ENCODE data around the gene NXF3.
"Not testable (repeated sequence)": the region's sequence is repeated elsewhere in the genome, so short reads cannot be mapped to it uniquely, and the experiment has no call there.

The NXF3 gene

DNA sequence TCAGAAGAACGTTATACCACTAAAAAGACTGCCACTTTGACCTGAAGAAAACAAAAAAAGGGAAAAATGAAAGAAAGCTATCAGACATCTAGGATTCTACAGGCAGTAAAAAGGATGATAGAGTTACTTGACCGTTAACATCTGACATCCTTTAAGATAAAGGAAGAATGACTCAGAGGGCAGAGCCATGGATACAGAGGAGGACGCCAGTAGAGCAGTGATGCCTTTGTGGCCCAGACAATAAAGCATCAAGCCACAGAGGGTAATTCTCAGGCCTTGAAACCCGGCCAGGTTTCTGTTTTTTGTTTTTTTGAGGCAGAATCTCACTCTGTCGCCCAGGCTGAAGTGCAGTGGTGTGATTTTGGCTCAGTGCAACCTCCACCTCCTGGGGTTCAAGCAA lies 19.5 kb downstream of the NXF3 start:
- H3K27ac Mint-ChIP-seq: no peak overlapping the region
- intact Hi-C loops (cut with micrococcal nuclease): no loop called here
- no peaks in the 10 kb centered on the region for H3K36me3 Mint-ChIP-seq (ENCODE audit: low read depth)
- no peaks in the 10 kb centered on the region for H3K4me1 Mint-ChIP-seq (ENCODE audit: low read depth)
- no peak overlapping the region for H3K4me3 Mint-ChIP-seq
- no peaks in the 10 kb centered on the region for H3K9me3 Mint-ChIP-seq
- H3K27me3 Mint-ChIP-seq: no peaks in the 10 kb centered on the region

DNA sequence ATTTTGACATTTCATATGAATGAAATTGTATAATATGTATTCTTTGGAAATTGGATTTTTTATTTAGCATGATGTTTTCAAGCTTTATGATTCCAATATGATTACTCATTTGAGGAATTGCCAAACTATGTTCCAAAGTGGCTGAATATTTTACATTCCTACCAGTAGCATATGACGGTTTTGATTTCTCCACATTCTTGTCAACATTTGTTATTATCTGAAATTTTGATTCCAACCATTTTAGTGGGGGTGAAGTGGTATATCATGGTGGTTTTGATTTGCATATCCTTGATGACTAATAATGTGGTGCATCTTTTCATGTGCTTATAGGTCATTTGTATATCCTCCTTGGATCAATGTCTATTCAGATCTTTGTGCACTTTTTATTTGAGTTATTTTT lies 26.3 kb downstream of the NXF3 start:
- intact Hi-C loops (cut with micrococcal nuclease): no loop called here
- H3K36me3 Mint-ChIP-seq (ENCODE audit: low read depth): no peaks in the 10 kb centered on the region
- H3K4me3 Mint-ChIP-seq: no peak overlapping the region
- no peaks in the 10 kb centered on the region for H3K9me3 Mint-ChIP-seq
- peaks cover 23% of the 10 kb centered on the region for H3K27me3 Mint-ChIP-seq
- H3K4me1 Mint-ChIP-seq (ENCODE audit: low read depth): peaks cover 10% of the 10 kb centered on the region
- H3K27ac Mint-ChIP-seq: no peak overlapping the region

DNA sequence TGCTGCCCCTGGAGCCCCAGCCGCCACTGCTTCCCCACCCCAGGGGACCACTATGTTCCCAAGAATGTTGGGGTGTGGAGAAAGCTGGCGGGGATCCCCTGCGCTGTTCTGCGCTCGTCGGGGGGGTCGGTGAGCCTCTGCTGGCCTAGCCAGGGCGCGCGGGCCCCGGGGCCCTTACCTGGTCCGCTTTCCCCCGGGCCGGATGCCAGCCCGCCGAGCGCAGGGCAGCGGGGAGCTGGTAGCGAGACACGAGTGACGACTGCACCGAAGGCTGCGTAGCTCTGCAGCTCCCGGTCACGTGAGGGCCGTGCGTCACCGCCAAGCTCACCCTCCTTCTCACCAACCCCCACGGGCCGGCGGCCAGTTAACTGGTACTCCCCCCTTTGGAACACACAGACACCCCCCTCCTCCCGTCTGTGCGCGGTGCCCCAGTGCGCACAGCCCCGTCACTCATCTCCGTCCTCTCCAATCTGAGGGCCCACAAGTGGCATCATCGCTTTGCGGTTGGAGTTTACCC lies 29.0 kb downstream of the NXF3 start, which contains the start of gene BEX1:
BEX1 (minus strand) TSS at position 254 of the 517 bp plus-strand sequence. CDS start 897 bp downstream, outside the sequence.
- peak within 1 kb of the TSS; percentile 45 for H3K4me3 Mint-ChIP-seq
- peaks cover 23% of the 10 kb centered on the region for H3K27me3 Mint-ChIP-seq
- intact Hi-C loops (cut with micrococcal nuclease): no loop called here
- no peaks in the 10 kb centered on the region for H3K36me3 Mint-ChIP-seq (ENCODE audit: low read depth)
- peaks cover 10% of the 10 kb centered on the region for H3K4me1 Mint-ChIP-seq (ENCODE audit: low read depth)
- no peak within 1 kb of the TSS for H3K27ac Mint-ChIP-seq
- no peaks in the 10 kb centered on the region for H3K9me3 Mint-ChIP-seq

DNA sequence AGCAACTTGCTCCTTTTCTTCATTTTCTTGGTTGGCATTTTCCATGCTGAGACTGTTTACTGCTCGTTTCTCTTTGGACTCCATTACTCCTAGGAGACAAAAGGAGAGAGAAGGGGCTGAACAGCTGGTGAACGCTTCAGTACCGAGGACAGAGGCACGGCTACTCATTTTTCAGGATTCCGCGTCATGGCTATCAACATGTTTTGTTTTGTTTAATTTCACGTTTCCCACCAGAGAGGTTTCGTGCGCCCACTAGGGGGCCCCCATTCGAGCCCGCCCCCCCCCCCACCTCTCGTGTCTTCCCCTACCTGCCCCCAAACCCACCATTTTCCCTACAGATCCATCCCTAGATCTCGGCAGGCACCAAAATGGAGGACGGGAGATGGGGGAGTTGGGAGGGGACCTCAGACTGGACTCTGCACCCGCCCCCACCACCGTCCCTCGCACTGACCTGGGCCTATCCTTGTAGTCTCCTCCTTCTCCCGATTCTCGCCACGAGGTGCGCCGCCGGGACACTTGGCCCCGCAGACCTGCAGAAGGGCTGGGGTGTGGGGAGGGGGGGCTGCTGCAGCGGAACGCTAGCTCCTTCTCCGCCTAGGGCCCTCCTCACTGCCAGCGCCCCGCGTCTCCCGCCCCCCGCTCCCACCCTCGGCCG lies 29.6 kb downstream of the NXF3 start:
- Mint-ChIP-seq H3K27me3 (peaks cover 23% of the 10 kb centered on the region), H3K9me3 (no peaks in the 10 kb centered on the region), H3K36me3 (ENCODE audit: low read depth) (no peaks in the 10 kb centered on the region), H3K4me1 (ENCODE audit: low read depth) (peaks cover 10% of the 10 kb centered on the region), H3K27ac (no peak overlapping the region), H3K4me3 (peak overlapping the region; percentile 45)
- intact Hi-C loops (cut with micrococcal nuclease): no loop called here

DNA sequence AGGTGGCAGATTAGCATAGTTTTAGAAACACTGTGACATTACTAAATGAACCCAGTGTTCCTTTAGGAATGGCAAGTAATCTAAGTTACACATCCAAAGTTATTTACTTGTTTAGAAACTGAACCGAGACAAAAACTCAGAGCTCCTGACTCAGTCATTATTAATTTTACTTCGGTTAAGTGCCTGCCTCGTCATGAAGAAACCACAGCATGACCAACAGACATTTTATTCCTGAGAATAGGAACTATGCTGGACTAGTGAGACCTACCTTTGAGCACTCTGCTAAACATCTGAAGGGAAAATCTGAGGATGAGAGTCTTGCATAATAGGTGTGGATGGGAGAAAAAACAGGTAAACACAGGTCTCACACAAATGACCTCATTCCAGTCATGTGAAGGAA lies 31.5 kb downstream of the NXF3 start:
- no peaks in the 10 kb centered on the region for H3K36me3 Mint-ChIP-seq (ENCODE audit: low read depth)
- intact Hi-C loops (cut with micrococcal nuclease): no loop called here
- peaks cover 23% of the 10 kb centered on the region for H3K27me3 Mint-ChIP-seq
- no peak overlapping the region for H3K27ac Mint-ChIP-seq
- peaks cover 10% of the 10 kb centered on the region for H3K4me1 Mint-ChIP-seq (ENCODE audit: low read depth)
- H3K4me3 Mint-ChIP-seq: no peak overlapping the region
- H3K9me3 Mint-ChIP-seq: no peaks in the 10 kb centered on the region

DNA sequence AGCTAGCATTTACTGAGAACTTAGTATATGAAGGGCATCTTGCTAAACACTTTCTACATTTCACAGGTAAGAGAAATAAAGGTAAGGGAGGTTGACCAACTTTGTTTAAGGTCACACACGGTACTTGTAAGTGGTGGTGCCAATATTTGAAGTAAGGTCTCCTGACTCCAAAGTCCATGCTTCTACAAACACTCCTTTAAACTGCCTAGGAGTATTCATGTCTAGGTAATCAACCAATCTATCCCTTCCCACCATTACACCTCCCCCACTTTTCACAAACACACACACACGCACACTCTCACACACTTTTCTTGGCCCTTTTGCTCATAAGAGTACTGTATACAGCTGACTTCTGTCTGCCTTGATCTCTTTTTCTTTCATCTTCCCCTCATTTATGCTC lies 36.0 kb downstream of the NXF3 start:
- H3K9me3 Mint-ChIP-seq: no peaks in the 10 kb centered on the region
- no peak overlapping the region for H3K27ac Mint-ChIP-seq
- H3K4me3 Mint-ChIP-seq: no peak overlapping the region
- no peaks in the 10 kb centered on the region for H3K27me3 Mint-ChIP-seq
- intact Hi-C loops (cut with micrococcal nuclease): no loop called here
- H3K4me1 Mint-ChIP-seq (ENCODE audit: low read depth): no peaks in the 10 kb centered on the region
- H3K36me3 Mint-ChIP-seq (ENCODE audit: low read depth): no peaks in the 10 kb centered on the region

DNA sequence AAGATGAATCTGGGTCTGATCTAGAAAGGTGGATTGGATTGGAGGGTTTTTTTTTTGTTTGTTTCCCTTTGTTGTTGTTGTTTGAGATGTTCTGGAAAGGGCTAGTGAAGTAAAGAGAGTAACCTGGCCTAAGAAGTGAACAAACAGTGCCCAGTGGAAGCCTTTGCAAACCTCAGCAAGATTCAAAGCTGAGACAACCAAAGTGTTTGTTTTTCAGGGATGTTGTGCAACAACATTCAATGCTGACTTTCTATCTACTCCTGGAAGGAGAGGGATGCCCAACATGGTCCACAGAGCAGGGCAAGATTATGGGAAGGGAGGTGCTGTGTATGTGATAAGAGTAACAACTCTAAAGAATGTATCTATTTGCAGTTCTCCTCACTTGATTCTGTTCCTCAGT lies 40.3 kb downstream of the NXF3 start:
- no peak overlapping the region for H3K4me3 Mint-ChIP-seq
- no peak overlapping the region for H3K27ac Mint-ChIP-seq
- H3K27me3 Mint-ChIP-seq: peaks cover 1% of the 10 kb centered on the region
- no peaks in the 10 kb centered on the region for H3K36me3 Mint-ChIP-seq (ENCODE audit: low read depth)
- no peaks in the 10 kb centered on the region for H3K9me3 Mint-ChIP-seq
- H3K4me1 Mint-ChIP-seq (ENCODE audit: low read depth): no peaks in the 10 kb centered on the region
- intact Hi-C loops (cut with micrococcal nuclease): no loop called here

DNA sequence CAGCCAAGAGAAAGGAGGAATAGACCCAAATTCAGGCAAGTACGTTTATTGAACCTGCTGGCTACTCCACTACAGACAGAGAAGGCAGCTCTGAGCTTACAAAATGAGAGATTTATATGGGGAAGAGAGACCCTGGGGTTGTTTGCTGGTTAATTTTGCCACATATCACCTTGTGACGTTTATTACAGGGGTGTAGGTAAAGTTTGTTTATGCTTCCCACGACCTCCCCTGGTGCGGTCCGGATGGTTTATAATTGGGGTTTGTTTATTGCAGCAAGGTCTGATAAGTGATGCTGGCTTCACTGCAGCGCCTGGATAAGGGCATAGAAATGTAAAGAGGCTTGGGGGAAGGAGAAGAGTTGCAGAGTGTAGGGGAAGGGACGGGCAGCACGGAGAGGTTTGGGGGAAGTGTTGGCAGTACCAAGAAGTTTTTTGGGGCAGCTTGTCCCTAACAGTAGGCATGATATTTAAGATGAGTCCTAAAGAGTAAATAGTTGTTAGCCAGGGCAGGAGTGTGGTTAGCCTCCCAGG lies 41.6 kb downstream of the NXF3 start:
- Mint-ChIP-seq H3K4me1 (ENCODE audit: low read depth) (no peaks in the 10 kb centered on the region), H3K27me3 (peaks cover 1% of the 10 kb centered on the region), H3K4me3 (no peak overlapping the region), H3K9me3 (no peaks in the 10 kb centered on the region), H3K27ac (no peak overlapping the region), H3K36me3 (ENCODE audit: low read depth) (no peaks in the 10 kb centered on the region)
- intact Hi-C loops (cut with micrococcal nuclease): no loop called here

DNA sequence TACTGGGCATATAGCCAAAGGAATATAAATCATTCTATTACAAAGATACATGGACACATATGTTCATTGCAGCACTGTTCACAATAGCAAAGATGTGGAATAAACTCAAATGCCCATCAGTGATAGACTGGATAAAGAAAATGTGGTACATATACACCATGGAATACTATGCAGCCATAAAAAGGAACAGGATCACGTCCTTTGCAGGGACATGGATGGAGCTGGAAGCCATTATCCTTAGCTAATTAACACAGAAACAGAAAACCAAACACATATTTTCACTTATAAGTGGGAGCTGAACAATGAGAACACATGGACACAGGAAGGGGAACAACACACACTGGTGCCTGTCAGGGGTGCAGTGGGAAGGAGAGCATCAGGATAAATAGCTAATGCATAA lies 59.6 kb downstream of the NXF3 start:
- H3K4me3 Mint-ChIP-seq; H3K9me3 Mint-ChIP-seq; H3K27ac Mint-ChIP-seq; H3K27me3 Mint-ChIP-seq; H3K4me1 Mint-ChIP-seq (ENCODE audit: low read depth); H3K36me3 Mint-ChIP-seq (ENCODE audit: low read depth); intact Hi-C loops (cut with micrococcal nuclease): not testable (repeated sequence)

All from dendritic cell treated with granulocyte-macrophage colony-stimulating factor and Interleukin-4, amounts not matched to agents 40 ng/mL and 50 ng/mL, for 4 days (primary cell).